Endothelial cell of umbilical vein (primary cell): Measurements from ENCODE around the gene RPS6KA5. TPM values are rescaled to one million over a fixed set of nuclear protein-coding genes. Genes with fewer than 3 reads are reported as not detected.

ENCODE experiments used
- BruUV-seq: library from RNA; stranded (reverse); fragments of 400-500 nt; replicated peaks from 2 replicates; lab custom pipeline; 2021; lab: Mats Ljungman, UMichigan
- CTCF ChIA-PET: fragments of 300-600, 350-600 bp; sonication (Branson Sonifier 250); formaldehyde crosslinking; loops from one replicate; lab custom pipeline; 2021; ENCODE audit warnings: antibody characterized with exemption, inconsistent platforms; lab: Charles Lee
- POLR2A ChIA-PET: fragments of 300-600, 350-600 bp; sonication (Branson Sonifier 250); formaldehyde crosslinking; loops from one replicate; lab custom pipeline; 2021; ENCODE audit warnings: antibody characterized with exemption, inconsistent platforms; lab: Charles Lee
- DNase-seq: peaks from one replicate; pipeline ENCODE4 v3.0.0-alpha.2; 2011; ENCODE audit warnings: low read depth, low spot score
- FAIRE-seq: peaks from 2 replicates; lab custom pipeline; 2011; peaks lifted over from hg19 to GRCh38; lab: Jason Lieb, UNC
- H2AFZ ChIP-seq: 2 replicates; pipeline ENCODE4 v1.6.0; 2012; ENCODE audit warnings: low read depth, low read length, control low read depth, inconsistent platforms
- H3K27ac ChIP-seq: 2 replicates; pipeline ENCODE4 v1.5.1; 2011; ENCODE audit warnings: low read depth, mild to moderate bottlenecking, control low read depth, low read length, moderate library complexity; ENCODE audit not compliant: insufficient read depth
- H3K27me3 ChIP-seq, 2 experiments: 2 replicates each; pipeline versions ENCODE4 v1.6.0 to v1.6.1; 2011; ENCODE audit warnings: low read length in 2 of 2, mixed read lengths in 1 of 2; ENCODE audit not compliant: control insufficient read depth in 2 of 2, insufficient read depth in 2 of 2
- H3K36me3 ChIP-seq, 2 experiments: 2 replicates in 1 of 2; 3 replicates in 1 of 2; pipeline ENCODE4 v1.5.1; 2011; ENCODE audit warnings: low read length in 2 of 2, mild to moderate bottlenecking in 1 of 2, moderate library complexity in 1 of 2; ENCODE audit not compliant: control insufficient read depth in 2 of 2, insufficient read depth in 2 of 2; ENCODE audit errors: extremely low read depth in 1 of 2
- H3K4me1 ChIP-seq: 3 replicates; pipeline ENCODE4 v1.5.1; 2011; ENCODE audit warnings: mild to moderate bottlenecking, low read length; ENCODE audit not compliant: control insufficient read depth, insufficient read depth; ENCODE audit errors: extremely low read depth
- H3K4me2 ChIP-seq: 2 replicates; pipeline ENCODE4 v1.6.1; 2011; ENCODE audit warnings: low read length, control low read depth, mixed read lengths; ENCODE audit not compliant: insufficient read depth
- H3K4me3 ChIP-seq, 3 experiments: fragments of 200-600 bp in 1 of 3; sonication (generic), shearing (Covaris generic) in 1 of 3; replicated peaks in 1 of 3; 2 replicates each; pipeline ENCODE4 v1.5.1; 2011 to 2016; ENCODE audit warnings: control low read depth in 3 of 3, low read length in 3 of 3, mild to moderate bottlenecking in 2 of 3, inconsistent platforms in 1 of 3, low read depth in 1 of 3, moderate library complexity in 1 of 3; ENCODE audit not compliant: insufficient read depth in 1 of 3
- H3K79me2 ChIP-seq: 2 replicates; pipeline ENCODE4 v1.6.0; 2012; ENCODE audit warnings: low read length, inconsistent platforms; ENCODE audit not compliant: control insufficient read depth, insufficient read depth
- H3K9ac ChIP-seq: replicated peaks from 2 replicates; pipeline ENCODE3; 2011; ENCODE audit warnings: low read length, control low read depth; ENCODE audit not compliant: insufficient read depth; ENCODE audit errors: extremely low read depth
- H3K9me1 ChIP-seq: replicated peaks from 3 replicates; pipeline ENCODE4 v1.6.0; 2011; ENCODE audit warnings: mild to moderate bottlenecking, low read length; ENCODE audit not compliant: control insufficient read depth, insufficient read depth; ENCODE audit errors: extremely low read depth
- H3K9me3 ChIP-seq: replicated peaks from 2 replicates; pipeline ENCODE4 v1.5.1; 2012; ENCODE audit warnings: low read length, inconsistent platforms; ENCODE audit not compliant: control insufficient read depth, insufficient read depth
- H4K20me1 ChIP-seq: replicated peaks from 2 replicates; pipeline ENCODE3; 2011; ENCODE audit warnings: mild to moderate bottlenecking, low read length; ENCODE audit not compliant: control insufficient read depth, insufficient read depth; ENCODE audit errors: extremely low read depth
- EZH2 ChIP-seq: IDR thresholded peaks from 2 replicates; pipeline ENCODE4 v1.6.1; 2012; ENCODE audit warnings: borderline replicate concordance, low read depth, mild to moderate bottlenecking, moderate library complexity, low read length, inconsistent platforms; ENCODE audit not compliant: severe bottlenecking
- FOS ChIP-seq: IDR thresholded peaks from 2 replicates; pipeline ENCODE4 v1.6.1; 2011; ENCODE audit warnings: mild to moderate bottlenecking, low read length, moderate library complexity, borderline replicate concordance; ENCODE audit not compliant: insufficient read depth
- GATA2 ChIP-seq: IDR thresholded peaks from 2 replicates; pipeline ENCODE4 v1.7.0; 2011; ENCODE audit warnings: low read depth, mild to moderate bottlenecking, moderate library complexity, mixed read lengths, low read length; ENCODE audit not compliant: insufficient read length, insufficient read depth
- JUN ChIP-seq: IDR thresholded peaks from 2 replicates; pipeline ENCODE4 v1.6.1; 2011; ENCODE audit warnings: borderline replicate concordance, low read depth; ENCODE audit not compliant: insufficient read length, insufficient read depth
- MYC ChIP-seq: IDR thresholded peaks from one replicate; pipeline ENCODE4 v1.6.1; 2011; ENCODE audit warnings: mild to moderate bottlenecking, low read depth, low read length
- POLR2A ChIP-seq: IDR thresholded peaks from 2 replicates; pipeline ENCODE4 v1.6.1; 2012; ENCODE audit warnings: low read depth, mild to moderate bottlenecking, control low read depth, low read length
- POLR2AphosphoS5 ChIP-seq: IDR thresholded peaks from 2 replicates; pipeline ENCODE4 v1.6.1; 2012; ENCODE audit warnings: low read depth, mild to moderate bottlenecking, control low read depth, low read length, moderate library complexity; ENCODE audit not compliant: insufficient read depth
- dilution Hi-C: fragments of 300-500 bp; cut with MboI; formaldehyde crosslinking; loops from one replicate; pipeline ENCODE4 v1.15.0; 2019; ENCODE audit warnings: low sequenced_read_pairs; ENCODE audit not compliant: extremely low pct_ligation_motif_present
- intact Hi-C: fragments of 100-400 bp; cut with micrococcal nuclease; formaldehyde crosslinking; loops from one replicate; pipeline ENCODE4 v1.10.0; 2022
- polyA plus RNA-seq, 4 experiments: library from polyadenylated mRNA; depleted of rRNA in 3 of 4; stranded (reverse) in 3 of 4; unstranded in 1 of 4; fragments of >200 nt; gene quantifications; 2 replicates each; pipeline versions ENCODE4 v1.2.1 to v1.2.3, GENCODE V29; 2011 to 2012; ENCODE audit warnings: missing spikeins in 1 of 4
- total RNA-seq: library from RNA; stranded (reverse); gene quantifications from 2 replicates; pipeline ENCODE4 v1.2.3, GENCODE V29; 2021
- TF ChIP-seq, protein P1 (sequence below), 2 donors: IDR thresholded peaks; 1 replicate in 1 of 2; 2 replicates in 1 of 2; pipeline ENCODE4 v1.5.1; 2011; ENCODE audit warnings: low read length in 2 of 2, mild to moderate bottlenecking in 2 of 2, moderate library complexity in 2 of 2, control low read depth in 1 of 2, inconsistent platforms in 1 of 2, low read depth in 1 of 2; ENCODE audit not compliant: insufficient read depth in 1 of 2; ENCODE audit errors: extremely low read depth in 1 of 2
- TF ChIP-seq, protein P2 (sequence below): IDR thresholded peaks from 2 replicates; pipeline ENCODE4 v1.6.1; 2011; ENCODE audit not compliant: insufficient read depth, insufficient read length

The RPS6KA5 gene
- total and polyA plus RNA-seq, 2 donors (not counting 3 experiments of a cell fraction or from before 2014, with no cell fraction given), result 2.9 to 5.4 TPM

- H2AFZ ChIP-seq, result no peak overlapping the region
- no peaks in the 10 kb centered on the region for H3K27me3 ChIP-seq
- TF ChIP-seq JUN, result no peak
- no peak for TF ChIP-seq POLR2AphosphoS5
- TF ChIP-seq, protein P1, sequence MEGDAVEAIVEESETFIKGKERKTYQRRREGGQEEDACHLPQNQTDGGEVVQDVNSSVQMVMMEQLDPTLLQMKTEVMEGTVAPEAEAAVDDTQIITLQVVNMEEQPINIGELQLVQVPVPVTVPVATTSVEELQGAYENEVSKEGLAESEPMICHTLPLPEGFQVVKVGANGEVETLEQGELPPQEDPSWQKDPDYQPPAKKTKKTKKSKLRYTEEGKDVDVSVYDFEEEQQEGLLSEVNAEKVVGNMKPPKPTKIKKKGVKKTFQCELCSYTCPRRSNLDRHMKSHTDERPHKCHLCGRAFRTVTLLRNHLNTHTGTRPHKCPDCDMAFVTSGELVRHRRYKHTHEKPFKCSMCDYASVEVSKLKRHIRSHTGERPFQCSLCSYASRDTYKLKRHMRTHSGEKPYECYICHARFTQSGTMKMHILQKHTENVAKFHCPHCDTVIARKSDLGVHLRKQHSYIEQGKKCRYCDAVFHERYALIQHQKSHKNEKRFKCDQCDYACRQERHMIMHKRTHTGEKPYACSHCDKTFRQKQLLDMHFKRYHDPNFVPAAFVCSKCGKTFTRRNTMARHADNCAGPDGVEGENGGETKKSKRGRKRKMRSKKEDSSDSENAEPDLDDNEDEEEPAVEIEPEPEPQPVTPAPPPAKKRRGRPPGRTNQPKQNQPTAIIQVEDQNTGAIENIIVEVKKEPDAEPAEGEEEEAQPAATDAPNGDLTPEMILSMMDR (IDR thresholded peaks at IDR 0.05; ENCODE audit: extremely low read depth in 1 of 2, insufficient read depth in 1 of 2, low read depth in 1 of 2, low read length in 2 of 2), result no peak
- TF ChIP-seq EZH2, result no peak
- TF ChIP-seq MYC, result no peak
- TF ChIP-seq FOS, result no peak
- TF ChIP-seq, protein P2, sequence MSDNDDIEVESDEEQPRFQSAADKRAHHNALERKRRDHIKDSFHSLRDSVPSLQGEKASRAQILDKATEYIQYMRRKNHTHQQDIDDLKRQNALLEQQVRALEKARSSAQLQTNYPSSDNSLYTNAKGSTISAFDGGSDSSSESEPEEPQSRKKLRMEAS, result no peak
- TF ChIP-seq POLR2A, result no peak
- no peak for TF ChIP-seq GATA2
- no peaks in the 10 kb centered on the region for H3K79me2 ChIP-seq
- no peak for FAIRE-seq
- dilution Hi-C loops, result no loop called here
- intact Hi-C loops, result no loop called here
- BruUV-seq, result no TSS peak
- H4K20me1 ChIP-seq, result no peaks in the 10 kb centered on the region
- H3K4me1 ChIP-seq, result no peaks in the 10 kb centered on the region
- no peaks in the 10 kb centered on the region for H3K9me1 ChIP-seq
- no peak overlapping the region for H3K4me3 ChIP-seq
- H3K27ac ChIP-seq, result no peak overlapping the region
- no peaks in the 10 kb centered on the region for H3K36me3 ChIP-seq
- no peaks in the 10 kb centered on the region for H3K9me3 ChIP-seq
- CTCF ChIA-PET, result no interaction called here
- H3K9ac ChIP-seq, result no peak overlapping the region
- POLR2A ChIA-PET, result no interaction called here
- no peak overlapping the region for H3K4me2 ChIP-seq
- DNase-seq, result no peak
Measured at GRCh38 chr14:91038439-91038838, 22.0 kb downstream of the RPS6KA5 start.
